Gastrocnemius medialis (tissue), 4 donors: ENCODE measurements around the gene LRRC1. TPM values are rescaled to one million over a fixed set of nuclear protein-coding genes. Genes with fewer than 3 reads are reported as not detected.

ENCODE experiments used
- ATAC-seq, 2 donors: fragments of 150-250 bp; one replicate each; pipeline ENCODE4 v1.9.1; 2016
- DNase-seq, 2 donors: peaks; one replicate each; pipeline ENCODE4 v3.0.0-alpha.2; 2019
- H3K27ac ChIP-seq, 4 donors: fragments of 200-600 bp; sonication (generic); 1 replicate in 1 of 4; 2 replicates in 3 of 4; pipeline ENCODE4 v1.5.1; 2016 to 2018; ENCODE audit warnings: mild to moderate bottlenecking in 2 of 4, moderate library complexity in 1 of 4
- H3K27me3 ChIP-seq, 3 donors: fragments of 200-600 bp; sonication (generic) in 2 of 3; 1 replicate in 1 of 3; 2 replicates in 2 of 3; pipeline versions ENCODE4 v1.5.1 to v1.6.0; 2016 to 2019; ENCODE audit warnings: mild to moderate bottlenecking in 1 of 3, moderate library complexity in 1 of 3
- H3K36me3 ChIP-seq, 2 donors: fragments of 200-600 bp; sonication (generic) in 1 of 2; one replicate each; pipeline ENCODE4 v1.5.1; 2017 to 2018
- H3K4me1 ChIP-seq, 2 donors: fragments of 200-600 bp; sonication (generic) in 1 of 2; one replicate each; pipeline ENCODE4 v1.5.1; 2016 to 2017; ENCODE audit warnings: mild to moderate bottlenecking in 2 of 2
- H3K4me3 ChIP-seq, 4 donors: fragments of 200-600 bp; sonication (generic) in 3 of 4; 1 replicate in 1 of 4; 2 replicates in 3 of 4; pipeline ENCODE4 v1.5.1; 2016 to 2019; ENCODE audit warnings: mild to moderate bottlenecking in 2 of 4
- H3K9me3 ChIP-seq, 3 donors: fragments of 200-600 bp; sonication (generic) in 2 of 3; 1 replicate in 1 of 3; 2 replicates in 2 of 3; pipeline ENCODE4 v1.5.1; 2016 to 2019
- CTCF ChIP-seq, 5 experiments: fragments of 450-650 bp in 3 of 5; fragments of 200-600 bp in 2 of 5; sonication (generic) in 2 of 5; IDR thresholded peaks in 4 of 5; conservative IDR thresholded peaks in 1 of 5; 1 replicate in 4 of 5; 2 replicates in 1 of 5; pipeline ENCODE4 v1.5.1; 2016 to 2019; ENCODE audit warnings: antibody characterized with exemption in 5 of 5, mild to moderate bottlenecking in 3 of 5, moderate library complexity in 3 of 5
- POLR2A ChIP-seq, 2 donors: fragments of 450-650 bp; IDR thresholded peaks; one replicate each; pipeline ENCODE4 v1.6.1; 2017; ENCODE audit warnings: antibody characterized with exemption in 2 of 2, mild to moderate bottlenecking in 2 of 2, moderate library complexity in 2 of 2
- in situ Hi-C, 4 donors: fragments of 200-750 bp; cut with MboI; loops; one replicate each; pipeline versions ENCODE4 v1.15.0 to v1.8.0; 2017; ENCODE audit warnings: low sequenced_read_pairs in 4 of 4
- intact Hi-C: fragments of 100-400 bp; cut with DNase I; formaldehyde crosslinking; loops from one replicate; pipeline ENCODE4 v1.15.1; 2023; ENCODE audit warnings: low total_unique reads
- total RNA-seq, 4 donors: library from RNA; depleted of rRNA; stranded (reverse); fragments of >200 nt; gene quantifications; one replicate each; pipeline versions ENCODE4 v1.1.0 to v1.2.3, GENCODE V29; 2016

LRRC1 gene
- total RNA-seq, 4 donors from 2014 or later, result 0.67 to 8.5 (median 2.4) TPM

GRCh38 chr6:53761036-53761435, 33.8 kb upstream of the LRRC1 start:
- Histone ChIP-seq H3K4me1 (no peaks in the 10 kb centered on the region), H3K4me3 (no peak overlapping the region), H3K9me3 (no peaks in the 10 kb centered on the region), H3K27ac (no peak overlapping the region), H3K36me3 (no peaks in the 10 kb centered on the region), H3K27me3 (no peaks in the 10 kb centered on the region)
- TF ChIP-seq POLR2A (IDR thresholded peaks at IDR 0.05) (no peak), CTCF (IDR thresholded peaks at IDR 0.05 in 4 of 5, conservative IDR thresholded peaks at IDR 0.05 in 1 of 5) (no peak)
- intact Hi-C loops (no loop called here), in situ Hi-C loops (no loop called here)
- no peak for DNase-seq
- ATAC-seq, result no peak

- no peak for ATAC-seq
- Histone ChIP-seq H3K9me3 (no peaks in the 10 kb centered on the region), H3K4me3 (no peak overlapping the region), H3K27ac (no peak overlapping the region), H3K36me3 (no peaks in the 10 kb centered on the region), H3K27me3 (no peaks in the 10 kb centered on the region), H3K4me1 (no peaks in the 10 kb centered on the region)
- no peak for DNase-seq
- TF ChIP-seq POLR2A (IDR thresholded peaks at IDR 0.05), result no peak
- TF ChIP-seq CTCF (IDR thresholded peaks at IDR 0.05 in 4 of 5, conservative IDR thresholded peaks at IDR 0.05 in 1 of 5), result no peak
- in situ Hi-C loops (no loop called here), intact Hi-C loops (no loop called here)
Measured at GRCh38 chr6:53765270-53765669, 29.5 kb upstream of the LRRC1 start.

GRCh38 chr6:53766930-53767329, 27.9 kb upstream of the LRRC1 start:
- no peak overlapping the region for H3K27ac ChIP-seq

GRCh38 chr6:53767941-53768340, 26.9 kb upstream of the LRRC1 start:
- intact Hi-C loops (no loop called here), in situ Hi-C loops (no loop called here)
- no peaks in the 10 kb centered on the region for H3K27me3 ChIP-seq
- DNase-seq (no peak), ATAC-seq (no peak)
- no peaks in the 10 kb centered on the region for H3K9me3 ChIP-seq
- H3K4me1 ChIP-seq, result no peaks in the 10 kb centered on the region
- no peaks in the 10 kb centered on the region for H3K36me3 ChIP-seq
- no peak overlapping the region for H3K4me3 ChIP-seq
- H3K27ac ChIP-seq, result no peak overlapping the region
- TF ChIP-seq POLR2A (IDR thresholded peaks at IDR 0.05) (no peak), CTCF (IDR thresholded peaks at IDR 0.05 in 4 of 5, conservative IDR thresholded peaks at IDR 0.05 in 1 of 5) (no peak)

More at GRCh38 chr6:53766930-53767329, 27.9 kb upstream of the LRRC1 start:
- intact Hi-C loops, result no loop called here
- TF ChIP-seq POLR2A (IDR thresholded peaks at IDR 0.05), result no peak
- TF ChIP-seq CTCF (IDR thresholded peaks at IDR 0.05 in 4 of 5, conservative IDR thresholded peaks at IDR 0.05 in 1 of 5), result no peak
- H3K9me3 ChIP-seq, result no peaks in the 10 kb centered on the region
- in situ Hi-C loops, result no loop called here
- no peaks in the 10 kb centered on the region for H3K4me1 ChIP-seq
- H3K36me3 ChIP-seq, result no peaks in the 10 kb centered on the region
- no peak overlapping the region for H3K4me3 ChIP-seq
- no peak for DNase-seq
- no peak for ATAC-seq
- no peaks in the 10 kb centered on the region for H3K27me3 ChIP-seq

- Histone ChIP-seq H3K36me3 (no peaks in the 10 kb centered on the region), H3K27ac (no peak overlapping the region), H3K9me3 (no peaks in the 10 kb centered on the region), H3K27me3 (no peaks in the 10 kb centered on the region), H3K4me3 (no peak overlapping the region), H3K4me1 (no peaks in the 10 kb centered on the region)
- ATAC-seq, result no peak
- in situ Hi-C loops (no loop called here), intact Hi-C loops (no loop called here)
- TF ChIP-seq POLR2A (IDR thresholded peaks at IDR 0.05) (no peak), CTCF (IDR thresholded peaks at IDR 0.05 in 4 of 5, conservative IDR thresholded peaks at IDR 0.05 in 1 of 5) (no peak)
- no peak for DNase-seq
Measured at GRCh38 chr6:53768636-53769035, 26.2 kb upstream of the LRRC1 start.
